GM12878 (cell line): ENCODE data around the gene PLP2. TPM values are rescaled to one million over a fixed set of nuclear protein-coding genes. Genes with fewer than 3 reads are reported as not detected.

Experiments
- ATAC-seq: fragments of 200-7000 bp; cut with Tn5 transposase; 3 replicates; pipeline ENCODE4 v1.9.1; 2020; ENCODE audit warnings: mild to moderate bottlenecking, moderate library complexity
- BruUV-seq: library from RNA; stranded (reverse); fragments of 400-500 nt; replicated peaks from 2 replicates; lab custom pipeline; 2021; lab: Mats Ljungman, UMichigan
- CTCF ChIA-PET: fragments of 300-600 bp; sonication (Branson Sonifier 250); formaldehyde crosslinking; extraction: SDS; loops from one replicate; lab custom pipeline; 2021; ENCODE audit warnings: inconsistent platforms; lab: Yijun Ruan, JAX
- POLR2A ChIA-PET: fragments of 350-600 bp; formaldehyde crosslinking; extraction: SDS; loops from one replicate; lab custom pipeline; 2021; ENCODE audit warnings: inconsistent platforms; lab: Charles Lee
- RAD21 ChIA-PET: fragments of 300-600 bp; sonication (Branson Sonifier 250); formaldehyde crosslinking; loops from one replicate; lab custom pipeline; 2023; ENCODE audit warnings: antibody characterized with exemption; ENCODE audit not compliant: unreplicated experiment; lab: Charles Lee
- SMC1A ChIA-PET: fragments of 300-600 bp; sonication (Branson Sonifier 250); formaldehyde crosslinking; loops from one replicate; lab custom pipeline; 2023; ENCODE audit not compliant: unreplicated experiment, uncharacterized antibody; lab: Charles Lee
- DNase-seq: peaks from one replicate; pipeline ENCODE4 v3.0.0-alpha.2; 2011; ENCODE audit warnings: low read depth, low spot score
- FAIRE-seq: peaks from 3 replicates; lab custom pipeline; 2011; peaks lifted over from hg19 to GRCh38; lab: Jason Lieb, UNC
- H2AFZ ChIP-seq: 2 replicates; pipeline ENCODE4 v1.6.0; 2011; ENCODE audit warnings: low read depth, low read length, control low read depth; ENCODE audit not compliant: control insufficient read depth
- H3K27ac ChIP-seq: 2 replicates; pipeline ENCODE4 v1.5.1; 2011; ENCODE audit warnings: control low read depth; ENCODE audit not compliant: control insufficient read depth, insufficient read depth
- H3K27me3 ChIP-seq, 2 experiments: replicated peaks in 1 of 2; 2 replicates each; pipeline versions ENCODE4 v1.6.0 to v1.6.1; 2011; ENCODE audit warnings: low read length in 1 of 2; ENCODE audit not compliant: control insufficient read depth in 2 of 2, insufficient read depth in 2 of 2
- H3K36me3 ChIP-seq, 2 experiments: 2 replicates each; pipeline ENCODE4 v1.5.1; 2011; ENCODE audit warnings: low read length in 1 of 2; ENCODE audit not compliant: control insufficient read depth in 2 of 2, insufficient read depth in 2 of 2
- H3K4me1 ChIP-seq: 2 replicates; pipeline ENCODE4 v1.6.1; 2011; ENCODE audit warnings: mild to moderate bottlenecking, low read length, moderate library complexity, mixed read lengths; ENCODE audit not compliant: control insufficient read depth, insufficient read depth
- H3K4me2 ChIP-seq: 2 replicates; pipeline ENCODE4 v1.6.0; 2011; ENCODE audit warnings: control low read depth; ENCODE audit not compliant: control insufficient read depth, insufficient read depth
- H3K4me3 ChIP-seq: fragments of 200-600 bp; sonication (generic); 2 replicates; pipeline ENCODE4 v1.5.1; 2016
- H3K79me2 ChIP-seq: 2 replicates; pipeline ENCODE4 v1.6.0; 2011; ENCODE audit warnings: low read length; ENCODE audit not compliant: control insufficient read depth, insufficient read depth
- H3K9ac ChIP-seq: 2 replicates; pipeline ENCODE4 v1.8.0; 2011; ENCODE audit warnings: low read length, control low read depth, mixed read lengths; ENCODE audit not compliant: control insufficient read depth, insufficient read depth
- H3K9me3 ChIP-seq: replicated peaks from 3 replicates; pipeline ENCODE4 v1.5.1; 2011; ENCODE audit warnings: mild to moderate bottlenecking, low read length; ENCODE audit not compliant: control insufficient read depth, insufficient read depth
- H4K20me1 ChIP-seq: 2 replicates; pipeline ENCODE4 v1.6.0; 2011; ENCODE audit not compliant: control insufficient read depth, insufficient read depth
- BACH1 ChIP-seq: fragments of 450-650 bp; IDR thresholded peaks from 2 replicates; pipeline ENCODE4 v1.6.1; 2017; ENCODE audit warnings: mild to moderate bottlenecking, borderline replicate concordance
- CHD1 ChIP-seq: IDR thresholded peaks from 2 replicates; pipeline ENCODE4 v1.6.1; 2012; ENCODE audit warnings: low read depth, low read length, improper control_type of control experiment
- CHD2 ChIP-seq: IDR thresholded peaks from 2 replicates; pipeline ENCODE4 v1.6.1; 2011; ENCODE audit warnings: low read depth, low read length, improper control_type of control experiment, borderline replicate concordance
- EZH2 ChIP-seq: IDR thresholded peaks from 2 replicates; pipeline ENCODE4 v1.6.1; 2012; ENCODE audit warnings: low read depth, mild to moderate bottlenecking, control low read depth, inconsistent platforms, low read length, borderline replicate concordance; ENCODE audit not compliant: control insufficient read depth
- GATAD2B ChIP-seq: fragments of 450-650 bp; conservative IDR thresholded peaks from 2 replicates; pipeline ENCODE4 v1.6.1; 2017; ENCODE audit warnings: low read depth, mild to moderate bottlenecking, moderate library complexity
- HCFC1 ChIP-seq: fragments of 150-350 bp; IDR thresholded peaks from 2 replicates; pipeline ENCODE4 v1.6.1; 2014; ENCODE audit warnings: low read length
- MYB ChIP-seq: fragments of 150-350 bp; IDR thresholded peaks from 2 replicates; pipeline ENCODE4 v1.6.1; 2014; ENCODE audit warnings: mild to moderate bottlenecking, low read depth, low read length, borderline replicate concordance
- NR2F1 ChIP-seq: fragments of 450-650 bp; conservative IDR thresholded peaks from 2 replicates; pipeline ENCODE4 v1.6.1; 2017; ENCODE audit warnings: mild to moderate bottlenecking
- POLR2AphosphoS5 ChIP-seq: IDR thresholded peaks from 2 replicates; pipeline ENCODE4 v1.6.1; 2011; ENCODE audit warnings: mild to moderate bottlenecking, low read length, inconsistent platforms
- SIN3A ChIP-seq: IDR thresholded peaks from 2 replicates; pipeline ENCODE4 v1.6.1; 2012; ENCODE audit warnings: low read depth, low read length, improper control_type of control experiment
- SREBF1 ChIP-seq: IDR thresholded peaks from 2 replicates; pipeline ENCODE4 v1.6.1; 2012; ENCODE audit warnings: mild to moderate bottlenecking, low read length
- STAT1 ChIP-seq: fragments of 450-650 bp; conservative IDR thresholded peaks from 2 replicates; pipeline ENCODE4 v1.6.1; 2014; ENCODE audit warnings: antibody characterized with exemption, mild to moderate bottlenecking
- TARDBP ChIP-seq: IDR thresholded peaks from 2 replicates; pipeline ENCODE4 v1.6.1; 2016; ENCODE audit warnings: borderline replicate concordance
- ZNF217 ChIP-seq: fragments of 450-650 bp; IDR thresholded peaks from 2 replicates; pipeline ENCODE4 v1.6.1; 2017; ENCODE audit warnings: antibody characterized with exemption, mild to moderate bottlenecking
- ZNF274 ChIP-seq: IDR thresholded peaks from one replicate; pipeline ENCODE4 v1.8.0; 2011; ENCODE audit not compliant: insufficient read length, insufficient read depth
- WGBS: methylation state at CpG from one replicate; pipeline ENCODE4 v1.1.6; 2016; ENCODE audit warnings: low lambda C conversion rate; ENCODE audit not compliant: insufficient replicate concordance, insufficient coverage; ENCODE audit errors: missing lambda C conversion rate; 5-methylcytosine and 5-hydroxymethylcytosine counted together
- in situ Hi-C: fragments of 300-500 bp; cut with MboI; formaldehyde crosslinking; loops from 9 replicates; pipeline ENCODE4 v1.14.3; 2018; ENCODE audit warnings: mixed read lengths
- intact Hi-C: fragments of 100-400 bp; cut with micrococcal nuclease; formaldehyde crosslinking; loops from one replicate; pipeline ENCODE4 v1.14.2; 2022; ENCODE audit not compliant: unreplicated experiment
- polyA plus RNA-seq, 11 experiments: library from polyadenylated mRNA; depleted of rRNA in 4 of 11; unstranded in 6 of 11; stranded (reverse) in 5 of 11; fragments of >200 nt; fragmentation: Nextera tagmentation in 4 of 11; fragmentation: Illumina TruSeq in 1 of 11; extraction: Ambion mirVana in 4 of 11; extraction: Trizol in 1 of 11; gene quantifications; 1 replicate in 1 of 11; 2 replicates in 10 of 11; pipeline versions ENCODE4 v1.2.1 to v1.2.3, GENCODE V29; 2011 to 2016; ENCODE audit warnings: inconsistent platforms in 2 of 11, missing spikeins in 2 of 11, low read depth in 1 of 11
- total RNA-seq, 4 experiments: library from RNA; depleted of rRNA in 3 of 4; stranded (reverse); fragments of >200 nt in 3 of 4; fragmentation: Illumina TruSeq in 1 of 4; extraction: Trizol in 1 of 4; gene quantifications; 2 replicates each; pipeline versions ENCODE4 v1.2.1 to v1.2.3, GENCODE V29; 2013 to 2021
- TF ChIP-seq, protein P1 (sequence below): IDR thresholded peaks from 2 replicates; pipeline ENCODE4 v1.6.1; 2011; ENCODE audit warnings: borderline replicate concordance, low read depth, mild to moderate bottlenecking, moderate library complexity, low read length; ENCODE audit not compliant: insufficient read depth, poor library complexity, severe bottlenecking
- TF ChIP-seq, protein P2 (sequence below): fragments of 450-650 bp; IDR thresholded peaks from 2 replicates; pipeline ENCODE4 v1.6.1; 2014; ENCODE audit warnings: mild to moderate bottlenecking
- TF ChIP-seq, protein P3 (sequence below): fragments of 450-650 bp; formaldehyde crosslinking; IDR thresholded peaks from 2 replicates; pipeline ENCODE4 v1.4.0; 2022; ENCODE audit warnings: mild to moderate bottlenecking, moderate library complexity

The PLP2 gene
- total and polyA plus RNA-seq, 10 of the 15 experiments (the other 5 are each of a cell fraction or from before 2014, with no cell fraction given) = 56.6 to 177 (median 99.3) TPM

DNA sequence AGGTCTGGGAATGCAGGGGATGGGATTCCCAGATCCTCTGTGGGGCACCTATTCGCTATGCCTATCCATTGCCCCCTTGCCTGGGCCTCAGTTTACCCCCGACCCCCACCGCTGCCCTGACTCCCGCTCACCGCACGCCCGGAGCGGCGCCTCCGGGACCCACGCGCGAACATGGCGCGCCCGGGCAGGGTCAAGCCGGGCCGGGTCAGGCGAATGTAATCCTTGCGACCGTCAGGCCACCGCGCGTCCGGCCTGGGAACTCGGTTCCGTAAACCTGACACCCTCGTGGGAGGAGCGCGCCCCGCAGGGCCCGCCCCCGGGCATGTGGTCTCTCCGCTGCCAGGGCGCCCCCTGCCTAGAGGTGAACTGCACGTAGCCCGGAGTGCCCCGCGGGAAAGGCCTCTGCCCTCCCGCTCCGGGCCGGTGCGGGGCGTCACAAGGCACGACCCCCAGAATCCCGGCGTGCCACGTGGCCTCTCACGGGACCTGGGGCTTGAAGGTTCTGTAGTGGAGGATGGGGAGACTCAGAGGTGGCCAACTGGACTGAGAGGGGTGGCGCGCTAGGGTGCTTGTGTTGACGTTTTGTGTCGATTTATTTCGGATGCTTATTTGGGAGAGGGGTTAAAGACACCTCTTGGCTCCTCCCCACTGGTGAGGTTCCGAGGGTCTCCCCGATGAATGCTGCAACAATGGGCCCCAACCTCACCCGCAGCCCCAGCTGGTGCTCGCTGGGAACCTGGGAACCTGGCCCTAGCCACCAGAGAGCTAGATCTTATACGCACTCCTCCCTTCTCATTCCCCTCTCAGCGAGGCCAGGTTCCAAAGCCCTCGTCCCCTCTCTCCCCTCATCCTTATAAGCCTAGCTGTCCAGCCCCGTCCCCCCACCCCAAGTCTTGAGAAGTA, 14.7 kb downstream of the PLP2 start, which contains the start of gene PRICKLE3:
PRICKLE3 (minus strand) TSS at position 249 of the 903 bp plus-strand sequence; CDS start at position 173, 76 bp downstream.
- no peak for FAIRE-seq
- SMC1A ChIA-PET = no interaction called here
- Histone ChIP-seq H3K9ac (peak within 1 kb of the TSS; percentile 67), H3K27me3 (no peaks in the 10 kb centered on the region), H4K20me1 (no peaks in the 10 kb centered on the region), H3K27ac (peak within 1 kb of the TSS; percentile 58), H3K79me2 (peaks cover 5% of the 10 kb centered on the region), H2AFZ (peak within 1 kb of the TSS; percentile 60), H3K4me2 (peak within 1 kb of the TSS; percentile 79), H3K36me3 (peaks cover 0 to 3% of the 10 kb centered on the region in 2 experiments; a peak in 2 of 4 replicates), H3K4me3 (peak within 1 kb of the TSS; percentile 80), H3K4me1 (peaks cover 3% of the 10 kb centered on the region; the same call in 1 of the 2 replicates), H3K9me3 (no peaks in the 10 kb centered on the region; the same call in 2 of the 3 replicates)
- CTCF ChIA-PET = interaction anchor here (0.6 to 2.5 kb wide), 4 partner anchors 14 to 520 kb away, joined by 3 to 15 read pairs (median 3); no protein-coding TSS in a partner anchor
- DNase-seq = no peak
- ATAC-seq = peak; percentile 63
- POLR2A ChIA-PET = interaction anchor here (0.6 to 3.0 kb wide), 4 partner anchors 14 to 143 kb away, joined by 3 to 21 read pairs (median 4); partner anchors contain the start of genes PLP2 and TFE3
- BruUV-seq = no TSS peak
- intact Hi-C loops = no loop called here
- 41% methylated on average over 62 of the region's 62 CpGs for WGBS
- in situ Hi-C loops = loop anchor here (10.0 kb wide), 1 partner anchor 382 kb away; the partner anchor contains the start of gene HDAC6
- RAD21 ChIA-PET = interaction anchor here (0.6 kb wide), 1 partner anchor 86 kb away, joined by 3 read pairs; no protein-coding TSS in a partner anchor
- TF ChIP-seq POLR2AphosphoS5 (0 out of 2 replicates have a peak, but pooled peaks have one; percentile 38), CHD1 (no peak), HCFC1 (no peak), SREBF1 (no peak), CHD2 (no peak), STAT1 (no peak), TARDBP (no peak), SIN3A (no peak), ZNF217 (no peak), GATAD2B (peak; percentile 86), MYB (no peak), ZNF274 (no peak), NR2F1 (peak; percentile 75; the same call in 1 of the 2 replicates), EZH2 (no peak), BACH1 (peak; percentile 39; the same call in 1 of the 2 replicates)
- TF ChIP-seq, protein P1, sequence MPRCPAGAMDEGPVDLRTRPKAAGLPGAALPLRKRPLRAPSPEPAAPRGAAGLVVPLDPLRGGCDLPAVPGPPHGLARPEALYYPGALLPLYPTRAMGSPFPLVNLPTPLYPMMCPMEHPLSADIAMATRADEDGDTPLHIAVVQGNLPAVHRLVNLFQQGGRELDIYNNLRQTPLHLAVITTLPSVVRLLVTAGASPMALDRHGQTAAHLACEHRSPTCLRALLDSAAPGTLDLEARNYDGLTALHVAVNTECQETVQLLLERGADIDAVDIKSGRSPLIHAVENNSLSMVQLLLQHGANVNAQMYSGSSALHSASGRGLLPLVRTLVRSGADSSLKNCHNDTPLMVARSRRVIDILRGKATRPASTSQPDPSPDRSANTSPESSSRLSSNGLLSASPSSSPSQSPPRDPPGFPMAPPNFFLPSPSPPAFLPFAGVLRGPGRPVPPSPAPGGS = no peak
- TF ChIP-seq, protein P2, sequence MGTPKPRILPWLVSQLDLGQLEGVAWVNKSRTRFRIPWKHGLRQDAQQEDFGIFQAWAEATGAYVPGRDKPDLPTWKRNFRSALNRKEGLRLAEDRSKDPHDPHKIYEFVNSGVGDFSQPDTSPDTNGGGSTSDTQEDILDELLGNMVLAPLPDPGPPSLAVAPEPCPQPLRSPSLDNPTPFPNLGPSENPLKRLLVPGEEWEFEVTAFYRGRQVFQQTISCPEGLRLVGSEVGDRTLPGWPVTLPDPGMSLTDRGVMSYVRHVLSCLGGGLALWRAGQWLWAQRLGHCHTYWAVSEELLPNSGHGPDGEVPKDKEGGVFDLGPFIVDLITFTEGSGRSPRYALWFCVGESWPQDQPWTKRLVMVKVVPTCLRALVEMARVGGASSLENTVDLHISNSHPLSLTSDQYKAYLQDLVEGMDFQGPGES = no peak
- TF ChIP-seq, protein P3, sequence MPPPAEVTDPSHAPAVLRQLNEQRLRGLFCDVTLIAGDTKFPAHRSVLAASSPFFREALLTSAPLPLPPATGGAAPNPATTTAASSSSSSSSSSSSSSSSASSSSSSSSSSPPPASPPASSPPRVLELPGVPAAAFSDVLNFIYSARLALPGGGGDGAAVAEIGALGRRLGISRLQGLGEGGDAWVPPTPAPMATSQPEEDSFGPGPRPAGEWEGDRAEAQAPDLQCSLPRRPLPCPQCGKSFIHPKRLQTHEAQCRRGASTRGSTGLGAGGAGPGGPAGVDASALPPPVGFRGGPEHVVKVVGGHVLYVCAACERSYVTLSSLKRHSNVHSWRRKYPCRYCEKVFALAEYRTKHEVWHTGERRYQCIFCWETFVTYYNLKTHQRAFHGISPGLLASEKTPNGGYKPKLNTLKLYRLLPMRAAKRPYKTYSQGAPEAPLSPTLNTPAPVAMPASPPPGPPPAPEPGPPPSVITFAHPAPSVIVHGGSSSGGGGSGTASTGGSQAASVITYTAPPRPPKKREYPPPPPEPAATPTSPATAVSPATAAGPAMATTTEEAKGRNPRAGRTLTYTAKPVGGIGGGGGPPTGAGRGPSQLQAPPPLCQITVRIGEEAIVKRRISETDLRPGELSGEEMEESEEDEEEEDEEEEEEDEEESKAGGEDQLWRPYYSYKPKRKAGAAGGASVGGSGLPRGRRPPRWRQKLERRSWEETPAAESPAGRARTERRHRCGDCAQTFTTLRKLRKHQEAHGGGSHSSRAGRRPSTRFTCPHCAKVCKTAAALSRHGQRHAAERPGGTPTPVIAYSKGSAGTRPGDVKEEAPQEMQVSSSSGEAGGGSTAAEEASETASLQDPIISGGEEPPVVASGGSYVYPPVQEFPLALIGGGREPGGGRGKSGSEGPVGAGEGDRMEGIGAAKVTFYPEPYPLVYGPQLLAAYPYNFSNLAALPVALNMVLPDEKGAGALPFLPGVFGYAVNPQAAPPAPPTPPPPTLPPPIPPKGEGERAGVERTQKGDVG (CRISPR knock-in tag) = no peak
